ENCODE results near the gene PLPP6. TPM values are rescaled to one million over a fixed set of nuclear protein-coding genes. Genes with fewer than 3 reads are reported as not detected.

The PLPP6 gene
- total and polyA plus RNA-seq, 2 of the 8 experiments (the other 6 are each of a cell fraction or from before 2014, with no cell fraction given): 11.8 to 13.3 TPM

GRCh38 chr9:4679268-4680172 lies 17.4 kb downstream of the PLPP6 start, which contains the start of gene CDC37L1 (continued):
- no peak for TF ChIP-seq CHD7 (IDR thresholded peaks at IDR 0.05; ENCODE audit: insufficient replicate concordance, low read length)
- no peak; the same call in 1 of the 2 replicates for TF ChIP-seq GTF2F1 (IDR thresholded peaks at IDR 0.05; ENCODE audit: borderline replicate concordance, low read depth, low read length)
- TF ChIP-seq SIX5 (IDR thresholded peaks at IDR 0.05; ENCODE audit: low read depth, low read length): no peak
- peak; percentile 97 for TF ChIP-seq RBBP5 (IDR thresholded peaks at IDR 0.05; ENCODE audit: borderline replicate concordance, low read depth, low read length)
- TF ChIP-seq CHD2 (IDR thresholded peaks at IDR 0.05; ENCODE audit: low read length): no peak
- TF ChIP-seq POU5F1 (IDR thresholded peaks at IDR 0.05; ENCODE audit: low read depth, low read length): no peak

Data from H1 (cell line).